ENCODE results near the gene EXOC4. TPM values are rescaled to one million over a fixed set of nuclear protein-coding genes. Genes with fewer than 3 reads are reported as not detected.

EXOC4 gene
- polyA plus RNA-seq, 1 experiment = 45.9 TPM

GRCh38 chr7:134084488-134085144 lies 831.7 kb downstream of the EXOC4 start:
- no peaks in the 10 kb centered on the region for H3K27me3 ChIP-seq (ENCODE audit: control insufficient read depth, insufficient read depth, low read length)
- POLR2A ChIA-PET = no interaction called here

DNA sequence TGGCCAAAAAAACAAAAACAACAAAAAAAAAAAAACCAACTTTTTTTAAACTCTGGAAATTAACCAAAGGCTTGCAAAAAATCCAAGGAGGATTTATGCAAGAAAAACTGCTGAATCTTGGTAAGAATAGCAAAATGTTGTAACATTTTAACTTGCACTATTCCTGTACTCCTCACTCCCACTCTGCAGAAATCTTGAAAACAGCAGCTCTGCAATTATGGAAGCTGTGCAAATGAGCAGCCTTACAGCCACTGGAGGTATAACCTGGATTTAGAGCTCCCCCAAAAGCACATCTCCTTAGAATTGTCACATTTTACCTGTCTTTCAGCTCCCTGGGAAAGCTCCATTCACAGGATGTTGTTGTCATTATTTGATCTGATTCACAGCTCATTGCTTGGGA lies 832.4 kb downstream of the EXOC4 start:
- TF ChIP-seq, protein P1, sequence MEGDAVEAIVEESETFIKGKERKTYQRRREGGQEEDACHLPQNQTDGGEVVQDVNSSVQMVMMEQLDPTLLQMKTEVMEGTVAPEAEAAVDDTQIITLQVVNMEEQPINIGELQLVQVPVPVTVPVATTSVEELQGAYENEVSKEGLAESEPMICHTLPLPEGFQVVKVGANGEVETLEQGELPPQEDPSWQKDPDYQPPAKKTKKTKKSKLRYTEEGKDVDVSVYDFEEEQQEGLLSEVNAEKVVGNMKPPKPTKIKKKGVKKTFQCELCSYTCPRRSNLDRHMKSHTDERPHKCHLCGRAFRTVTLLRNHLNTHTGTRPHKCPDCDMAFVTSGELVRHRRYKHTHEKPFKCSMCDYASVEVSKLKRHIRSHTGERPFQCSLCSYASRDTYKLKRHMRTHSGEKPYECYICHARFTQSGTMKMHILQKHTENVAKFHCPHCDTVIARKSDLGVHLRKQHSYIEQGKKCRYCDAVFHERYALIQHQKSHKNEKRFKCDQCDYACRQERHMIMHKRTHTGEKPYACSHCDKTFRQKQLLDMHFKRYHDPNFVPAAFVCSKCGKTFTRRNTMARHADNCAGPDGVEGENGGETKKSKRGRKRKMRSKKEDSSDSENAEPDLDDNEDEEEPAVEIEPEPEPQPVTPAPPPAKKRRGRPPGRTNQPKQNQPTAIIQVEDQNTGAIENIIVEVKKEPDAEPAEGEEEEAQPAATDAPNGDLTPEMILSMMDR (IDR thresholded peaks at IDR 0.05; ENCODE audit: insufficient read depth, low read depth, low read length) = no peak
- ChIA-PET CTCF (interaction anchor here (0.9 kb wide), 1 partner anchor 55 kb away, joined by 4 read pairs; no protein-coding TSS in a partner anchor), POLR2A (no interaction called here)
- no peaks in the 10 kb centered on the region for H3K27me3 ChIP-seq (ENCODE audit: control insufficient read depth, insufficient read depth, low read length)
- H3K4me3 ChIP-seq (ENCODE audit: low read depth, low read length) = no peak overlapping the region
- DNase-seq (ENCODE audit: low read depth) = no peak
- H3K36me3 ChIP-seq (ENCODE audit: control insufficient read depth, insufficient read depth, low read length) = no peaks in the 10 kb centered on the region

More at GRCh38 chr7:134084488-134085144, 831.7 kb downstream of the EXOC4 start:
- Histone ChIP-seq H3K36me3 (ENCODE audit: control insufficient read depth, insufficient read depth, low read length) (no peaks in the 10 kb centered on the region), H3K4me3 (ENCODE audit: low read depth, low read length) (no peak overlapping the region)
- no peak for DNase-seq (ENCODE audit: low read depth)
- CTCF ChIA-PET = no interaction called here
- TF ChIP-seq, protein P1 (IDR thresholded peaks at IDR 0.05; ENCODE audit: insufficient read depth, low read depth, low read length) = no peak

DNA sequence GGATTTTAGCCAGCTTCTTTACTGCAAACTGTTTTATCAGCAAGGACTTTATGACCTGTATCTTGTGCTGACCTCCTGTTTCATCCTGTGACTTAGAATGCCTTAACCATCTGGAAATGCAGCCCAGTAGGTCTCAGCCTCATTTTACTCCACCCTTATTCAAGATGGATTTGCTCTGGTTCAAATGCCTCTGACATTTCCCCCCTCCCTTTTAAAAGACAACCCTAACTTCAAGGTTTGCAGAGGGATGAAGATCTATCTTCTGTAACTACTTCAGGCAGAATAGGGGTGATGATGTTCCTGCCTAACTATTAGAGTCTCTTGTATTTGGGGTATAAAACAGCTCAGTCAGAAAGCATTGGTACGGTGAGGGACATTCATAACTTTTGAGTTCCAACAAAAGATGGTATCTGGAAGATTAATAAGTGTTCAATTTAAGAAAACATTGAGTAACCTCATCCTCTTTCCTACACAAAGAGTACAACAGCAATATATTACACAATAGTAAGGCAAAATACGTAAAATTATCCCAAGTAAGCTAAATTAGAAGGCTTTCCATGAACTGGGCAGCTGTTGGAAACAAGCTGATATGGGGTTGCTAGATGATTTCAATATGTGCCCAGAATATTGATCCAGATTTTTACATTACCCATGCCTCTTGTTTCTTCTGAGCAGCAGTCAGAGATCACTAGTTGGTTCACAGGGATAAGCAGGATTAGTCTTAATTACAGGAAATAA lies 834.3 kb downstream of the EXOC4 start:
- DNase-seq (ENCODE audit: low read depth) = no peak
- ChIA-PET POLR2A (no interaction called here), CTCF (no interaction called here)
- TF ChIP-seq, protein P1 (IDR thresholded peaks at IDR 0.05; ENCODE audit: insufficient read depth, low read depth, low read length) = no peak
- H3K4me3 ChIP-seq (ENCODE audit: low read depth, low read length) = no peak overlapping the region
- no peaks in the 10 kb centered on the region for H3K36me3 ChIP-seq (ENCODE audit: control insufficient read depth, insufficient read depth, low read length)
- H3K27me3 ChIP-seq (ENCODE audit: control insufficient read depth, insufficient read depth, low read length) = no peaks in the 10 kb centered on the region

- Histone ChIP-seq H3K4me3 (ENCODE audit: low read depth, low read length) (no peak overlapping the region), H3K27me3 (ENCODE audit: control insufficient read depth, insufficient read depth, low read length) (no peaks in the 10 kb centered on the region), H3K36me3 (ENCODE audit: control insufficient read depth, insufficient read depth, low read length) (no peaks in the 10 kb centered on the region)
- no peak for DNase-seq (ENCODE audit: low read depth)
- TF ChIP-seq, protein P1 (IDR thresholded peaks at IDR 0.05; ENCODE audit: insufficient read depth, low read depth, low read length) = no peak
- CTCF ChIA-PET = no interaction called here
- POLR2A ChIA-PET = no interaction called here
Measured at GRCh38 chr7:134088199-134088598, 835.3 kb downstream of the EXOC4 start.

- CTCF ChIA-PET = no interaction called here
- no peak overlapping the region for H3K4me3 ChIP-seq (ENCODE audit: low read depth, low read length)
- POLR2A ChIA-PET = no interaction called here
- no peaks in the 10 kb centered on the region for H3K36me3 ChIP-seq (ENCODE audit: control insufficient read depth, insufficient read depth, low read length)
- no peak for DNase-seq (ENCODE audit: low read depth)
- TF ChIP-seq, protein P1 (IDR thresholded peaks at IDR 0.05; ENCODE audit: insufficient read depth, low read depth, low read length) = no peak
- H3K27me3 ChIP-seq (ENCODE audit: control insufficient read depth, insufficient read depth, low read length) = no peaks in the 10 kb centered on the region
Measured at GRCh38 chr7:134089446-134089845, 836.6 kb downstream of the EXOC4 start.
